HEK293 (cell line): ENCODE data around the gene SREBF2.

Experiments
- ZNF629 ChIP-seq: fragments of 450-650 bp; formaldehyde crosslinking; IDR thresholded peaks from 2 replicates; pipeline ENCODE4 v1.5.1; 2017; ENCODE audit warnings: missing biosample characterization, missing genetic modification characterization
- TF ChIP-seq, protein P1 (sequence below): fragments of 450-650 bp; formaldehyde crosslinking; IDR thresholded peaks from 2 replicates; pipeline ENCODE4 v1.5.1; 2016; ENCODE audit warnings: missing biosample characterization, missing genetic modification characterization

- no peak for TF ChIP-seq ZNF629 (tag by site-specific recombination)
- TF ChIP-seq, protein P1, sequence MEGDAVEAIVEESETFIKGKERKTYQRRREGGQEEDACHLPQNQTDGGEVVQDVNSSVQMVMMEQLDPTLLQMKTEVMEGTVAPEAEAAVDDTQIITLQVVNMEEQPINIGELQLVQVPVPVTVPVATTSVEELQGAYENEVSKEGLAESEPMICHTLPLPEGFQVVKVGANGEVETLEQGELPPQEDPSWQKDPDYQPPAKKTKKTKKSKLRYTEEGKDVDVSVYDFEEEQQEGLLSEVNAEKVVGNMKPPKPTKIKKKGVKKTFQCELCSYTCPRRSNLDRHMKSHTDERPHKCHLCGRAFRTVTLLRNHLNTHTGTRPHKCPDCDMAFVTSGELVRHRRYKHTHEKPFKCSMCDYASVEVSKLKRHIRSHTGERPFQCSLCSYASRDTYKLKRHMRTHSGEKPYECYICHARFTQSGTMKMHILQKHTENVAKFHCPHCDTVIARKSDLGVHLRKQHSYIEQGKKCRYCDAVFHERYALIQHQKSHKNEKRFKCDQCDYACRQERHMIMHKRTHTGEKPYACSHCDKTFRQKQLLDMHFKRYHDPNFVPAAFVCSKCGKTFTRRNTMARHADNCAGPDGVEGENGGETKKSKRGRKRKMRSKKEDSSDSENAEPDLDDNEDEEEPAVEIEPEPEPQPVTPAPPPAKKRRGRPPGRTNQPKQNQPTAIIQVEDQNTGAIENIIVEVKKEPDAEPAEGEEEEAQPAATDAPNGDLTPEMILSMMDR (tag by site-specific recombination) = no peak
Measured at GRCh38 chr22:41917903-41918791, 85.2 kb downstream of the SREBF2 start.
